GM12874 (cell line): Measurements from ENCODE around the gene GANAB.
A peak's percentile ranks its signal among the peaks of the same experiment; 100 is the strongest.

ENCODE experiments used
- CTCF ChIP-seq: IDR thresholded peaks from 2 replicates; pipeline ENCODE4 v1.5.1; 2011; ENCODE audit warnings: low read depth, mild to moderate bottlenecking, control low read depth, low read length, moderate library complexity; ENCODE audit not compliant: insufficient read depth

GANAB gene

GRCh38 chr11:62601122-62601371, 45.4 kb downstream of the GANAB start:
- no peak for TF ChIP-seq CTCF

- TF ChIP-seq CTCF = no peak
Measured at GRCh38 chr11:62600367-62601121, 45.9 kb downstream of the GANAB start.

DNA sequence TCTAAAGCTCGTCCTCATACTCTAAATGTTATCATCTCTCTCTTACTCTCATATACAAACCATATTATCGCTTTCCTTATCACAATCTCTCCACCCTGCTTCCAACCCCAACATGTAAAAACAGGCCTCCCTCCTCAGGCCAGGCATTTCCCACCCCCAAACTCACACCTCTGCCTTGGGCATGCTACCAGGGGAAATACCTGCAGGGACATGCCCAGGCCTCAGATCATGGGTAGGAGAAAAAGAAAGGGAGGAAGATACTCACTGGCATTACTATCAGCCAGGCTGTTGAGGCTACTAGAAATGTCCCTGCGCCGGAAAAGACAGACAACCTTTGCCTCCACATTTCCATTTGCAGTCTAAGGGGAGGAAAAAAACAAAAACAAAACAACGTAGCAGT, 46.5 kb downstream of the GANAB start:
- no peak for TF ChIP-seq CTCF

DNA sequence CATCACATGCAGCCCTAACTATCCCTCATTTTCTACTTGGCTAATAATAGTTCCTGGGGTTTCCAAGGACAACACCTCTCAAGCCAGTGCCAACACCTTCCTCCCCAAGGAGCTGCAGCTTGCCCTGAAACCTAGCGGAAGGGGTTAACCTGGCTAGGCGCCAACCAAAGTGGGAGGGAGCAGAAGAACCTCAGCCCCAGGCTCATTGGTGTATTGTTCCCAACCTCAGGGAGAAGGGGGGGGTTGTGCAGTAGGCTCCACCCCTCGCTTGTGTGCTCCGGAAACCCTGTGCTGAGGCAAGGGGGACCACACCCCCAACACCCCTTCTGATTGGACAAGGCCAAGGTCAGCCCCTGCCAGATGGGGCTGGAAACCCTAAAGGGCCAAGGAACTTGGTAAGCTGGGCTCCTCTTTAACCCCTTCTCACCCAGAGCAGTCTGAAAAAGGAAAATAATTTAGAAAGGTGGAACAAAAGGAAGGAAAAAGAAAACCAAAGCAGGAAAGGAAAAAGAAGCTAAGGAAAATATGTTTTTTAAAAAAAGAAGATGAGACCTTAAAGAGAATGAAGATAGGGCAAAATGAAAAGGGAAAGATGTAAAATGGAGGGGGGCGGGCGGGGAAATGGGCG, 47.2 kb downstream of the GANAB start:
- no peak for TF ChIP-seq CTCF

DNA sequence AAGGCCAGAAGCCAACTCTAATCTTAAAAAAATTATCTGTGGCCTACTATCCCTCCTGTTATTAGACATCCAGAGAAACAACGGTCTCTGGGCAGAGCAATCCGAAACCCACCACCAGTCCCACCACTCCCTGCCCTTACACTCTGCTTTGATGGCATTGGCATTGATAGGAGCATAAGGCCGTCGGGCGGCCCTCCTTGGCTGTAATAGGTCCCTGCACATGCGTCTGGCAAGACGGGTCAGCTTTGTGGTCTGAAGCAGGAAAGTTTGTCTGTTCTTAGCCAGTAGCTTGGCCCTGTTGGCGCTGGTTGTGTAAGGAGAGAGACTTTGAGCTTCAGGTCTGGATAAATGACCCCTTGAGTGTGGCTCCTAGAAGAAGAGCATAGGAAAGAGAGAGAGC, 51.3 kb downstream of the GANAB start:
- no peak for TF ChIP-seq CTCF

DNA sequence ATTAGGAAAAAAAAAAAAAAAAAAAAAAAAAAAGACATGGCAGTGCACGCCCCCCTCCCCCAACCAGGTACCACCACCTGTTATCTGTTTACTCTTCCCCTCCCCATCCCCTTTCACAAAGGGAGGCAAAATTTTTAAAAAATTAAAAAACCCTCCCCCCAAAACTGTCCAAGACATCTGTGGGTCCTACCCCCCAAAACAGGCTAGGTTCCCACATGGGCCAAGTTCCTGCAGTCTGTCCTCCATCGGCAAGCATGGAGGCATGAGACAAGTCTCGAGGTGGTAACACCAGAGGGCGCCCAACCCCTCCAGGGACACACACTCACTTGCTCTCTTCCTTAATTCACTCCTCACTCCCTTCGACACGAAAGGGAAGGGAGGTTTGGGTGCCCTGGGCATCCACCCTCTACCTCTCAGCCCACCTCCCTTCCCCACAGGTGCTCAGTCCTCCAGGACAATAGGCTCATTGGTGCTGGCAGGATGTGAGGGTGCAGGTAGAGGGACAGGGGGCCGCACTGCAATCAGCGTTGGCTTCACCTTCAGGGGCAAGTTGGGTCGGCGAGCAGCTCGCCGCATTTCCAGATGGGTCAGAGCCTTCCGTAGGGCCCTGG, 52.9 kb downstream of the GANAB start:
- peak; percentile 73 for TF ChIP-seq CTCF

GRCh38 chr11:62592989-62593421, 53.4 kb downstream of the GANAB start:
- TF ChIP-seq CTCF = no peak
